ENCODE data around the gene PTGFR.

GRCh38 chr1:78533527-78533926 lies 42.8 kb downstream of the PTGFR start:
- TF ChIP-seq CTCF (CRISPR knock-in tag; IDR thresholded peaks at IDR 0.05) (no peak), RFX1 (IDR thresholded peaks at IDR 0.05) (no peak), RNF2 (conservative IDR thresholded peaks at IDR 0.05; ENCODE audit: low read depth) (no peak), RAD51 (IDR thresholded peaks at IDR 0.05; ENCODE audit: borderline replicate concordance) (no peak)

Data from HepG2 (cell line).